CMK (cell line): ENCODE data around the gene RAB31.

ENCODE experiments used
- DNase-seq: peaks from one replicate; pipeline ENCODE4 v3.0.0-alpha.2; 2010; ENCODE audit warnings: low read depth

Gene RAB31

DNA sequence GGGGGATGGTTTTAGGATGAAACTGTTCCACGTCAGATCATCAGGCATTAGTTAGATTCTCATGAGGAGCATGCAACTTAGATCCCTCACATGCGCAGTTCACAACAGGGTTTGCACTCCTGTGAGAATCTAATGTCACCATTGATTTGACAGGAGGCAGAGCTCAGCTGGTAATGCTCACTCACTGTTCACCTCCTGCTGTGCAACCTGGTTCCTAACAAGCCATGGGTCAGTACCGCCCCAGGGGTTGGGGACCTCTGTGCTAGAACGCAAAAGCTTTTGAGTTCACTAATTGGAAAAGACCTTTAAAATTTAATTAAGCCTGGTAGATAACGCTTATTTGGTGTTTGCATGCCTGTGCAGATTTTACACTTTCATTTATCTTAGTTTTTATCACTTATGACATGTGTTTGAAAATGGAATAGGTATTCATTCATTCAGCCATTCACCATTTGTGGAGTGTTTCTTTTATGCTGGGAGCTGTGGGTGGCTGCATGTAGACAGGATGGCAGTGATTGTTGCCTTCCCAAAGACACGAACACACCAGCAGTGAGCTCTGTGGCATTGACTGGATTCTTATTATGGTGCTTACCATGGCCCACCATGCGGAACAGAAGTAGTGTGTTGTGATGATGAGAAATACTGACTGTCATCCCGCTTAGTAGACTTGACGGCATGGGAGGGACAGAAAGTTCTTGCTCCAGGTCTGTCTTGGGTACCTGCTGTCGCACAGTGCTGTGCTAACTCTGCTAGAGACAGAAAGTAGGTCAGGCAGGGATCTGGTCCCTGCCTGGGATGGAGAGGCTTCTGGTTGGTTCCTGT lies 6.4 kb downstream of the RAB31 start:
- DNase-seq = no peak

DNA sequence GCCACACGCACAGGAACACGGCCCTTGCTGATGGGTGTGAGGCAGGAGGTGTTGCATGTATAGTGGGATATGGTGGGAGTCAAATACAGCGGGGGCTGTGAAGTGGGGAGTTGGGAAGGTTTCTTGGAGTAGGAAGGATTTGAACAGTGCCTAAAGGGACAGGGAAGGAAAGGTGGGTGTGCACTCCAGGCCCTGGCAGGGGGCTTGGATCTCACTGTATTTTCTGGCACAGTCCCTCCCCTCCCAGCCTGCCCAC lies 6.9 kb downstream of the RAB31 start:
- no peak for DNase-seq

DNA sequence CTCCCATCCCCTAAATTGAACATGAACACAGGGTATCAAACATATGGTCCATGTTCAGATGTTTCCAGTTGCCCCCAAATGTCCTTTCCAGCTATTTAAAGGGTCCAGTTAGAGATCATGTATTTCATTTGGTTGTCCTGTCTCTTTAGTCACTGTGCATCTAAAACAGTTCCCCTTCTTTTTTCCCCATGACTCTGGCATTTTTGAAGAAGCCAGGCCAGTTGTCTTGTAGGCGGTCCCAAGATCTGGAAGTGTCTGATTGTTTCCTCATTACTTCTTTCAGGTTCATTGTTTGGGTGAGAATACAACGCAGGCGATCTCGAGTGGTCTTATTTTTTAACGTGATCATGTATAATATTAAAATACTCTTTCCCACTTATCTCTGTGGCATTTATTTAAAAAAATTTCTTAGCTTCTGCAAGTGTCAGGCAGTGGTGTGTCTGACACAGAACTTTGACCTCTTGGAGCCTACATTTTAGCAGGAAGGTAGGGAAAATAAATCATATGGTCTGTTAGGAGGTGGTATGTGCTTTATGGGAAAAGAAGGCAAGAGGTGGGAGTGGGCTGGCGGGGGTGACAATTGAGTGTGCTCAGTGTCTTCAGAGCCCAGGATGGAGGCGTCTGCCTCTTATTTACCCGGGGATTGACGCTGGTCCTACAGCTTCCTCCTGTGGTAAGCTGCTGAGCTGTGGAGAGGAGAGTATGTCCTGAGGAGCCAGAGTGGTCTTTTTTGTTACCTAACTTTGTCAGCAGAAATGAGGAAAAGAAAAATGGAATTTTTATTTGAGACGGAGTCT lies 8.1 kb downstream of the RAB31 start:
- no peak for DNase-seq

DNA sequence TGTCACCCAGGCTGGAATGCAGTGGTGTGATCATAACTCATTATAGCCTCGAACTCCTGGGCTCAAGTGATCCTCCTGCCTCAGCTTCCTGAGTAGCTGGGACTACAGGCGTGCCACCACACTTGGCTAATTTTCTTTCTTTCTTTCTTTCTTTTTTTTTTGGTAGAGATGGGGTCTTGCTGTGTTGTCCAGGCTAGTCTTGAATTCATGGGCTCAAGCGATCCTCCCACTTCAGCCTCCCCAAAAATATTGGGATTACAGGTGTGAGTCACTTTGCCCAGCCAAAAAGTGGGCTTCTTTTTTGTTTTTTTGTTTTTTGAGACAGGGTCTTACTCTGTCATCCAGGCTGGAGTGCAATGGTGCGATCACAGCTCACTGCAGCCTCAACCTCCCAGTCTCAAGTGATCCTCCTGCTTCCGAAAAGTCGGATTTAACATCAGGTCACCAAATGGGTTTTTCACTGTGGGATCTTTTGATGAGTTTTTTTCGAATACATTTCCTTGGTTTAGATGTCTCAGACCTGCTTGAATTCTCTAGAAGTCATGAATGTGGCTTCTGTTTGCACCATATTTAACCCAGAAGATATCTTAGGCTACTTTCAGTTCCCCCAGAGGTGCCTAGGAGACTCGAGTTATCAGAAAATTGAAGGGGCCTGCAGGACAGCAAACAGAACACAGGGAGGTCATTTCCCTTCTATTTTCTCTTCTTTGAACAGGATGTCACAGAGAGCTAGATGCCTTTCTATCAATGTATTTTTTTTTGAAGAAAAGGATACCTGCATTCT lies 8.9 kb downstream of the RAB31 start:
- no peak for DNase-seq

DNA sequence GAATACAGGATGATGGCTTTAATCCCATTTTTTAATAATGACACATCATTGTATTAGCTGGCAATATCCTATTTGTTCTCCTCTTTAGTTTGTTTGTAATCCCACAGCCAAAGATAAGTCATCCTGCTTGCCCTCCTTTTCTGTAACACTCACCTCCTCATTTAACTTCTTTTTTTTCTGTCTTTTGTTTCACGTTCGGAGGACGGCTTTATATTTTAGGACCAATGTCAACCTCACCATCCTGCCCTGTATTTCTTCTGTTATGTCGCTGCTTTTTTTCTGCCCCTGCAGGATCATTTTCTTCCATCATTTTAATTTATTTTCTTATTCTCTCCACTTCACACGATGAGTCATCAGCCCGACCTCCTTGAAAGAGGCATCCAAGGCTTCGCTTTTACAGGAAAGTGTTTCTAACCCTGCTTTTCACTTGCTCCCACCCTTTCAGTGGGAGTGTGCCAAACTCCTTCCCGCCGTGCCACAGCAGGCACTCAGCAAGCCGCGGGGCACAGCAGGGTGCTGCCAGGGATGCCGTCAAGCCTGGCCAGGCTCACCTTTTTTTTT lies 11.4 kb downstream of the RAB31 start:
- no peak for DNase-seq

DNA sequence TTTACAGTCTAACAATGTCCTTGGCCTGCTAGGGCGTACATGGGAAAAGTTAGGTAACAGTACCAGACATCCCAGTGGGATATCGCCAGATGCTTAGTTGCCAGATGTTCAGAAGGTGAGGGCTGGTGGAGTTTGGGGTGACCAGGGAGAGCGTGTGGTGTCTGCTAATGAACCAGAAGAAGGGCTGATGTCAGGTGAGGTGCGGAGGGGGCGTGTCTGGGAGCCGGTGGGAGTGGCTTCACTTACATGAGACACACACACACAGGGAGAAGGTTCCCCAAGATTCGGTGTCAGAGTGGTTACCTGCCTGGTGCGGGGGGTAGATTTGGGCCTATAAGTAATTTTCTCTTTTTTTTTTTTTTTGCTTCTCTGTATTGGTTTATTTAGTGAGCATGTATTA lies 12.2 kb downstream of the RAB31 start:
- no peak for DNase-seq

DNA sequence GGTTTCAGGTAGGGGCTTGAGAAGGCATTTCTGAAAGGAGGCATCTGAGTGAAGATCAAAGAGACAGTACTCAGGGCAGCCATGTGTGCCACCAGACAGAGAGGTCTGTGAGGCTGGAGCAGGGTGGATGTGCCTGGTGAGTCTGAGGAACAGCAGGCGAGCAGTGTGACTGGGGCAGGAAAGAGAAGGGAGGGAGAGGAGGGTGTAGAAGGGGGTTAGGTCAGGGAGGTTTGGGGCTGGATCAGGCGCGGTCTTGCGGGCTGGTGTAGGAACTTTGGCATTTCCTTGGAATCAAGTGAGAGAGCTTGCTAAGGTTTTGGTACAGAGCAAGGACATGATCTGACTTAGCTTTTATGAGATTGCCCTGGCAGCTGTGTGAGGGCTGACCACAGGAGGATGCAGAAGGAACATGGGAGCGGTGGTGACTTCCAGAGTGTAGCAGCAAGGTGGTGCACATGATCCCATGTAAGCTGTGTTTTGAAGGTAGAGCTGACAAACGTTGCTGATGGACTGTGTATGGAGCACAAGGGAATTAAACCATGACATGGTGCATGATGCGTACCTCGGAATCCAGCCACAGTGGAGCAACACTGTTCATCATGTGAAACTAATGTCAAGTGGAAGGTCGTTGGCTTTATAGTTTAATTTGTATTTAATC lies 13.9 kb downstream of the RAB31 start:
- no peak for DNase-seq

DNA sequence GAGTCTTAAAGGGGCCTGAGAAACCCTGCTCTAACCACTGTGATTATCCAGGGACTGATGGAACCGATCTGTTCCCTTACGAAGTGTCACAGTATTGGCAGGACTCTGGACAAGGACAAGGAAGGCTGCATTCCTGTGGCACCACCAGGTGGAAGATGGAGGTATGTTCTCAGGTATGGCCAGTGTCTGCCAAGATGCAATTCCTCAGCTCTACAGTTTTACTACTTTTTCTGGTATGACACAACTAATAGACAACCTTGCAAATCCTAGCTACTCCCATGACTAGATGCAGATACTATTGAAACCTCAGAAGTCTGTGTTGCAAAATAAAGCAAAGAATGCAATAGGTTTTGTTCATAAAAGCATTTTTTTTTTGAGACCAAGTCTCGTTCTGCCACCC lies 14.6 kb downstream of the RAB31 start:
- DNase-seq = no peak

DNA sequence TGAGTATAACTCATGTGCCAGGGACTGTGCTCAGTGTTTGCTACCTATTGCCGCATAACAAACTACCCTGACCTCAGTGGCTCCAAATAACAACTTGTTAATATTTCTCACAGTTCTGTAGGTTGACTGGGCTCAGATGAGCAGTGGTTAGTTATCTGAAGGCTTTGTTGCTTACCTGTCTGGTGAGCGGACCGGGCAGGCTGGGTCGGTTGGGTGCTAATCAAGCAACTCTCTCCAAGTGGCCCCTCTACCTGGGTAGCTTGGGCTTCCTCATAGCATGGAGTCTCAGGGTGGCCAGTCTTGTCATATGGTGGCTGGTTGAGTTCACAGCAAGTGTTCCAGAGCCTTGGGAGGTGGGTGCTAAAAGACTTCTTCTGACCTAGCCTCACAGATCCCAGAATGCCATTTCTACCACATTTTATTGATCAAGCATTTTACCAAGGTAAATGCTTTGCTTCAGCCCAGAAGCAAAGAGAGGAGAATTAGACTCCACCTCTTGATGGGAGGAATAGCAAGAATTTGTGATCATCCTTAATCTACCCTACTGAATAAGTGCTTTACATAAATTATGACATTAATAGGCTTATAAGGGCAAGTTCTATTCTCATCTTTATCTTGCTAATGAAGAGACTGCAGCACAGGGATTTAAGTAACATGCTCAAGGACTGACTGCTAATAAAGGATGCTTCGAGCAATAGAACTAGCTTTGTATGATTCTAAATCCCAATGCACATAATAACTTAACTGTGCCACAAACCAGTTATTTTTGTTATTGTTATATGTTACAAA lies 16.9 kb downstream of the RAB31 start:
- DNase-seq = no peak

DNA sequence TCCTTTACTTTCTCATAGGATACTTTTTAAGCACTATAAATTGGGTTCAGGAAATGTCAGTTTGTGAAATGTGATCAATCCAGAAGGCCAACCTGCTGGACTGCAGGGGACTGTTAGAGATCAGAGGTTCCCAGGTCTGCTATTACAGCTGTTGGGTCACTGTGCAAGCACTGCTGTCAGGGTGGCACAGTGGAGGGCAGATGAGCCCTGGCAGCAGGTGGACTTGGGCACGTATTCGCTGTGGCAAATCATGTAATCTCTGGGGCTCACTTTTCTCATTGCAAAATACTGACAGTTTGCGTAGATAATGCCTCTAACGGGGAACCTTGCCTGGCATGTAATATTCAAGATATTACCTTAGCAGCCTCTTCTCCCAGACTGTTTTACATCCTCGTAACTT lies 18.1 kb downstream of the RAB31 start:
- DNase-seq = no peak

DNA sequence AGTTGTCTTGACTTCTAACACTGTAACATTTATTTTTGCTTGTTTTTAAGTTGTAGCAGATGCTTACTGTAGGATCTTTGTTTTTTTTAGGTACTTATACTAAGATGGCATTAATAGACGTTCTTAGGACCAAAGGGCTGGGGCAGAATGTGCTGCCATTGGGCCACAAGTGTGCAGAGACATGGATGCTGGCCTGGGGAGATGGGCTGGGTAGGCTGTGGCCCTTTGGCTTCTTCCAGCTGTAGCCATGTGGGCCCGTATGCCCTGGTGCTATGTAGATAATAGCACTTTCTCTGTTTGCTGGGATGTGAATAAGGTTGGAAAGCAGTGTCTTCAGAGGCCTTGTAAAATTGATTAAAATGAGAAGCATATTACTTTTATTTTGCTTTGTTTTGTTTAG lies 18.8 kb downstream of the RAB31 start:
- DNase-seq = no peak

DNA sequence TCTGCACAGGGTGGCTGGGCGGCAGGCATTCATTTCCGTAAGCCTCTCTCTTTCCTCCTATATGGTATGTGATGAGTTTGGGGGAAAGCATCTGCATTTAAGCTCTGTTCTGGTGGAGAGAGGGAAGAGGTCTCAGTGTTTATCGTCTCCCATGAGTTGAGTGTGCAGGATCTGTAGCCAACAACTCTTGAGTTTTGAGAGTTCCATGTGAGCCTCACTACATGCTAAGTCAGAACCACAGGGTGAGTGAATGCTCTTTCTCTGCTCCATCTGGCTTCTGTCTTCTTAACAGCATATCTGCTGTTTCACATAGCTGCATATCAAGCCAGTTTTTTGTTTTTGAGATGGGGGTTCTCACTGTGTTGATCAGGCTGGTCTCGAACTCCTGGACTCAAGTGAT lies 22.7 kb downstream of the RAB31 start:
- no peak for DNase-seq

DNA sequence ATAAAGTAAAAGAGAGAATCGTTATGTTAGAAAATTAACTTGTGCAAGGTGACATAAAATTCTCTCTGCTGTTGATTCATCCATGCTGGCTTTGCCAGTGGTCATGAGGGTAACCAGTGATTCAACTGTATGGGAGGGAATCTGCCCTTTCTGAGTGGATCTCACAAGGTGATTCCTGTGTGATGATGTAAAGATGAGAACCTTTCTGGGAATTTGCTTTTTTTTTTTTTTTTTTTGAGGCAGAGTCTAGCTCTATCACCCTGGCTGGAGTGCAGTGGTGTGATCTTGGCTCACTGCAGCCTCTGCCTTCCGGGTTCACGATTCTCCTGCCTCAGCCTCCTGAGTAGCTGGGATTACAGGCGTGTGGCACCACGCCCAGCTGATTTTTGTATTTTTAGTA lies 23.3 kb downstream of the RAB31 start:
- DNase-seq = no peak

DNA sequence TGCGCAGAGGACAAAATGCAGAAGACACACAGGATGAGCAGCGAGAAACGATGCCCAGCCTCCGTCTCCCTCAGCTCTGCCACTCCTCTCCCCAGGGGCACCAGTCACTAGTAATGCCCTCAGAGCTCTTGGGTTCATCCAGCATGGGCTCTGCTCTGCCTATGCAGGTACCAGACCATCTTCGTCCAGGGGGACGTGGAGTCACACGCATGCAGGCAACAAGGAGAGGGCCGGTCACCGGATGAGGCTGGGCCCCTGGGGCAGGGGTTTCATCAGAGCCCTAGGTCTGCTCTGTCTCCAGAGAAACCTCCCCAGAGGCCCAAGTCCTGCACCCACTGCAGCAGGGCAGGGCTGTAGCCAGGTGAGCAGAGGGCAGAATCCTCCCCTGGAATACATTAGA lies 23.9 kb downstream of the RAB31 start:
- no peak for DNase-seq

DNA sequence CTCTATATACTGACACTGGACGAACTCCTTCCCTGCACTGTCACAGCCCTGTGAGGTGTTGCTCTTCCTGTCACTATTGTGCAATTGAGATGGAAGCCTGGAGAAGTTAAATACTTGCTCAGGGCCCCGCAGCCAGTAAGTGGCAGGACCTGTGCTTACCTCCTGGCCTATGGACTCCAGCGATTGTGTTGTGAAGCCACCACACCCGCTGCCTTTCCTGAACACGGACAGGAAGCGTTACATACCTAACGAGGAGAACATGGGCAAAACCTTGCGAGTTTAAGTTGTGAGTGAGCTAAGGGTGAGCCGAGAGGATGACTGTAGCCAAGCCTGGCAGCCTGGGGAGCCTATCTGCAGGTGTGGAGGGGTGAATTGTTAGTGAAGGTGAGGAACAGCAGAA lies 26.1 kb downstream of the RAB31 start:
- no peak for DNase-seq

DNA sequence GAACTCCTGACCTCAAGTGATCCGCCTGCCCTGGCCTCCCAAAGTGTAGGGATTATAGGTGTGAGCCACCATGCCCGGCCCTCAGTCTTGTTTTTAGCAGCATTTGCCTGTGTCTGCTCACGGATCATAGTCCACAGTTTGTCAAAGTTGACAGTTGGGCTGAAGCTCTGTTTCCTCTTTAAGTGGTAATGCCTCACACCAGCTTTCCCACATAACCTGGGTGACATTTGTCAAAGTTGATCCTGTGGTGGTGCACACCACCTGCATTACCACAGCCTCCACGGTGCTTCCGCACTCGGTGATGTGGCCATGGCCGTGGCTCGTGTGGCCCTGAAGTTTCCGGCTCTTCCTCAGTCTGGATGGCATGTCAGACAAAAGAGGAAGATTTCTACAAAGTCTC lies 27.1 kb downstream of the RAB31 start:
- no peak for DNase-seq

DNA sequence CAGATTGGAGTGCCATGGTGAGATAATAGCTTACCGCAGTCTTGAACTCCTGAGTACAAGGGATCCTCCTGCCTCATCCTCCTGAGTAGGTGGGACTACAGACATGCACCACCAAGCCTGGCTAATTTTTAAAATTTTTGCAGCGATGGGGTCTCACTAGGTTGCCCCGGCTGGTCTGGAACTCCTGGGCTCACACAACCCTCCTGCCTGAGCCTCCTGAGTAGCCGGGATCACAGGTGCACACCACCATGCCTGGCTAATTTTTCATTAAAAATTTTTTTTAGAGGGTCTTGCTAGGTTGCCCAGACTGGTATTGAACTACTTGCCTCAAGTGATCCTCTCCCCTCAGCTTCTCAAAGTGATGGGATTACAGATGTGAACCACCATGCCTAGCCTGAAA lies 27.8 kb downstream of the RAB31 start:
- DNase-seq = no peak

DNA sequence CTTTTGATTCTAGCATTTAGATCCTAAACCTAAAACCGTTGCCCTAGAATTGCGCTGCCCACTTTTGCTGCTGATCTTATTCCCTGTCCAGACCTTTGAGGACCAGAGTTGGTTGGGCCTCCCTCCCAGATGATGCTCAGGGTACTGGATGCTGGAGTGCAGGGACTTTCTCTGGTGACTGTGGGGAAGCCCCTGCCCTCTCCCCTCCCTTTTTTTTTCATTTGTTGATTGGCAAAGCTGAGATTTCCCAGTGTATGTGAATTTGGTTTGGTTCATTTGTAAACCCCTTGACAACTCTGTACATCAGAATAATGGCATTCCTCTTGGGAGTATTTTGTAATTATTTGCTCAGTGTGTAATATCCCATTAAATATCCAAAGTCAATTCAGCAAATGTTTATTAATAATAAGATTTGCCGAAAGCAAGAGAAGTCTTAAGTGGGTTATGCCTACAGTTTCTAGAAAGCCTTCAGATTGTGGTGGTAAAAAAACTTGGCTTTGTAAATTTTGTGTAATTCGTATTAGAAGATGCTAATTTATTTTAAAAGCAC lies 28.3 kb downstream of the RAB31 start:
- no peak for DNase-seq

DNA sequence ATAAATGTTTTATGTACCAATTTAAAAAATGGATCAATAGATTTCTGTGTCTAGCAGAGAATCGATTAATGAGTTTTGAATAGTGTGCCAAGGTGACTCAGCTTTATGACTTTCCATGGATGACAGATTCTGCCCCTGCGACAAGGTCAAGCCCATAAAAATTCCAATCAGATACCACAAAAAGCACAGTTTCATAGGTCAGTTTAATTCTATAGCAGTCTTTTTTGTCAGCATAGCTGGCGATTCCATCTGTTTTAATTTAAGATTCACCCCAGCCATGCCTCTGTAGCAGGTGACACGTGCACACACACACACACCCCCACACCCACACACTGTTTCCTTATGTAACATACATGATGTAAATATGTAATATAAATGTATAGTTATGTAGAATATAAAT lies 28.9 kb downstream of the RAB31 start:
- DNase-seq = no peak

DNA sequence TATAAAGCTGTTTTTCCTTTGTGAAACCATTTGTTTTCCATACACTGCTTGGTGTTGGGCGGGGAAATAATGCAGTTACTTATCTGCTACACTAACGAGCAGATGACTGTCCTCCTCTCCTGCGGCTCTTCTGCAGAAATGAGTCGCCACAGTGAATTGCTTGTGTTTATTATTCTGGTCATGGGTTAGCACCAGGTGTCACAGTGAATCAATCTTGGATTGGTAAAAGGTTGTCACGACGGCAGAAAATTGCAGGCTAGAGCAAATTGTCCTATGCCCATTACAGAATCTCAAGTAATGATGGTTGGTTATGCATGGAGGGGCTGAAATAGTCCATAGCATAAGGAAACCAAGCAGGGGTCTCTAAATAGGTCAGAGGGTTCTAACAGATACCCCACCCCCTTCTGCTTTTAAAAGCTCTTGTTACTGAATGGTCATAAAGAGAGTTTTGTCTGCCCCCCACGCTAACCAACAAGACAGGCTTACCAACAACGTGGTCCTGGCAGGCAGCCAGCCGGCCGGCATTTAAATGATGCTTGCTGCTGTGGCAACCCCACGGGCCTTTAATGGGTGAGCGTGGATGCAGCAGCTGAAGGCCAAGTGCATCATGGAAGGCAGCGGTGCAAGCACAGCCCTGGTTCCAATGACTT lies 29.5 kb downstream of the RAB31 start:
- DNase-seq = no peak
